ENCODE measurements around the gene UBE2Z.

DNA sequence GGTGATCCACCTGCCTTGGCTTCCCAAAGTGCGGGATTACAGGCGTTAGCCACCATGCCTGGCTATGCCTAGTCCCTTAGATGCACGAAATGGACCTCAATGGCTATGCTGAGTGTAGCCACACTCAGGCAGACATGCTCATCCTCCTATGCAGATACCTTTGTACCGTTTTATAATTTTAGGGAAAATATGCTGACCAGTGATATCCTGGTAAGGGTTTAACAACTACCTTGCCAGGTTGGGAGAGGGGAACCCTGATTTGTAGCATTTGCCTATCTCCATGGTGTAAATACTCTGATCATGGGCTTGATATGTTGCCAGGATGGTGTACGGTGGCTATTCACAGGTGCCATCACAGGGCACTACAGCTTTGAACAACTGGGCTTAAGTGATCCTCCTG, 43.4 kb downstream of the UBE2Z start:
- TF ChIP-seq CTCF (IDR thresholded peaks at IDR 0.05) (no peak), POLR2AphosphoS5 (IDR thresholded peaks at IDR 0.05; ENCODE audit: low read depth, low read length) (no peak), REST (IDR thresholded peaks at IDR 0.05; ENCODE audit: insufficient read depth in 1 of 2, low read depth in 2 of 2, low read length in 1 of 2) (no peak), SIN3A (IDR thresholded peaks at IDR 0.05; ENCODE audit: borderline replicate concordance, insufficient read depth, low read depth, low read length) (no peak), TCF7L2 (IDR thresholded peaks at IDR 0.05; ENCODE audit: low read depth, low read length) (no peak)
